NB4 (cell line): ENCODE results near the gene WDR70.

Source experiments
- CTCF ChIP-seq: IDR thresholded peaks from one replicate; pipeline ENCODE4 v1.5.1; 2012; ENCODE audit warnings: low read depth, low read length
- MAX ChIP-seq: IDR thresholded peaks from 2 replicates; pipeline ENCODE4 v1.6.1; 2011; ENCODE audit warnings: low read depth, low read length
- POLR2A ChIP-seq: IDR thresholded peaks from 2 replicates; pipeline ENCODE4 v1.6.1; 2011; ENCODE audit warnings: mild to moderate bottlenecking; ENCODE audit not compliant: insufficient read length; ENCODE audit errors: extremely low read depth

- TF ChIP-seq CTCF (no peak), POLR2A (no peak), MAX (no peak)
These were observed 192.9 kb downstream of the WDR70 start for GRCh38 chr5:37571985-37572384.
